ENCODE measurements around the gene VMP1. TPM values are rescaled to one million over a fixed set of nuclear protein-coding genes. Genes with fewer than 3 reads are reported as not detected.

Gene VMP1
- total and polyA plus RNA-seq, 4 donors, result 46.4 to 118 (median 71.6) TPM

DNA sequence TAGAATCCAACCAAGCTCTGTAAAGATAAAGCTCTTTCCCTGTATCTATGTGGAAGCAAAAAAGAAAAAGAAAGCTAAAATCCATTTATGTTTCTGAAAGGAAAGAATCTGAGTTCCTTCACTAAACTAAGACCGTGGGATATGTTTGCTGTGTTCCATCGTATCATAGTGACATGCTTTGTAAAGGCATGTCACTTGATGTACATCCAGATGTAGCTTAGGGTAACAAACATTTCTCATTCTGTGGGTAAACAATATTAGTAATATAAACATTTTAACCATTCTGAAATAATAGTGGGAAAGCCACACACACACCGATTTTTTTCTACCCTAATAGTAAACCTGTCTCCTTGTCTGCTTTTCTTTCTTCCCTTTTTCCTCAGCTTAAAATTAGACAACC is 107.2 kb downstream of the VMP1 start (continued):
- no peak for TF ChIP-seq ZBTB33 (IDR thresholded peaks at IDR 0.05)
- TF ChIP-seq ATF3 (IDR thresholded peaks at IDR 0.05), result no peak
- no peak for TF ChIP-seq JUND (IDR thresholded peaks at IDR 0.05)
- no peak for TF ChIP-seq NR2F2 (IDR thresholded peaks at IDR 0.05)
- no peak for TF ChIP-seq RAD21 (IDR thresholded peaks at IDR 0.05)

- TF ChIP-seq, protein P1, sequence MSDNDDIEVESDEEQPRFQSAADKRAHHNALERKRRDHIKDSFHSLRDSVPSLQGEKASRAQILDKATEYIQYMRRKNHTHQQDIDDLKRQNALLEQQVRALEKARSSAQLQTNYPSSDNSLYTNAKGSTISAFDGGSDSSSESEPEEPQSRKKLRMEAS (IDR thresholded peaks at IDR 0.05), result no peak
- peak; percentile 10 to 18 for TF ChIP-seq RXRA (IDR thresholded peaks at IDR 0.05)
- TF ChIP-seq FOXA1 (IDR thresholded peaks at IDR 0.05), result no peak
- no peak for TF ChIP-seq TAF1 (conservative IDR thresholded peaks at IDR 0.05)
- TF ChIP-seq GABPA (IDR thresholded peaks at IDR 0.05 in 1 of 2, conservative IDR thresholded peaks at IDR 0.05 in 1 of 2), result no peak
- TF ChIP-seq HNF4G (IDR thresholded peaks at IDR 0.05), result no peak
- TF ChIP-seq JUND (IDR thresholded peaks at IDR 0.05), result peak in 1 of 2 donors; percentile 16
- peak; percentile 59 for TF ChIP-seq ATF3 (IDR thresholded peaks at IDR 0.05)
- TF ChIP-seq NR2F2 (IDR thresholded peaks at IDR 0.05), result no peak
- no peak for TF ChIP-seq EGR1 (IDR thresholded peaks at IDR 0.05; ENCODE audit: low read depth in 2 of 2)
- TF ChIP-seq FOXA2 (IDR thresholded peaks at IDR 0.05), result no peak
- no peak for TF ChIP-seq ZBTB33 (IDR thresholded peaks at IDR 0.05)
- TF ChIP-seq YY1 (IDR thresholded peaks at IDR 0.05), result no peak
- TF ChIP-seq RAD21 (IDR thresholded peaks at IDR 0.05), result peak in 1 of 2 donors; percentile 6
- TF ChIP-seq HNF4A (conservative IDR thresholded peaks at IDR 0.05), result peak; percentile 34 to 52
- no peak for TF ChIP-seq CTCF (IDR thresholded peaks at IDR 0.05; ENCODE audit: low read depth, low read length, missing input control)
- no peak for TF ChIP-seq SP1 (IDR thresholded peaks at IDR 0.05)
- TF ChIP-seq, protein P2, sequence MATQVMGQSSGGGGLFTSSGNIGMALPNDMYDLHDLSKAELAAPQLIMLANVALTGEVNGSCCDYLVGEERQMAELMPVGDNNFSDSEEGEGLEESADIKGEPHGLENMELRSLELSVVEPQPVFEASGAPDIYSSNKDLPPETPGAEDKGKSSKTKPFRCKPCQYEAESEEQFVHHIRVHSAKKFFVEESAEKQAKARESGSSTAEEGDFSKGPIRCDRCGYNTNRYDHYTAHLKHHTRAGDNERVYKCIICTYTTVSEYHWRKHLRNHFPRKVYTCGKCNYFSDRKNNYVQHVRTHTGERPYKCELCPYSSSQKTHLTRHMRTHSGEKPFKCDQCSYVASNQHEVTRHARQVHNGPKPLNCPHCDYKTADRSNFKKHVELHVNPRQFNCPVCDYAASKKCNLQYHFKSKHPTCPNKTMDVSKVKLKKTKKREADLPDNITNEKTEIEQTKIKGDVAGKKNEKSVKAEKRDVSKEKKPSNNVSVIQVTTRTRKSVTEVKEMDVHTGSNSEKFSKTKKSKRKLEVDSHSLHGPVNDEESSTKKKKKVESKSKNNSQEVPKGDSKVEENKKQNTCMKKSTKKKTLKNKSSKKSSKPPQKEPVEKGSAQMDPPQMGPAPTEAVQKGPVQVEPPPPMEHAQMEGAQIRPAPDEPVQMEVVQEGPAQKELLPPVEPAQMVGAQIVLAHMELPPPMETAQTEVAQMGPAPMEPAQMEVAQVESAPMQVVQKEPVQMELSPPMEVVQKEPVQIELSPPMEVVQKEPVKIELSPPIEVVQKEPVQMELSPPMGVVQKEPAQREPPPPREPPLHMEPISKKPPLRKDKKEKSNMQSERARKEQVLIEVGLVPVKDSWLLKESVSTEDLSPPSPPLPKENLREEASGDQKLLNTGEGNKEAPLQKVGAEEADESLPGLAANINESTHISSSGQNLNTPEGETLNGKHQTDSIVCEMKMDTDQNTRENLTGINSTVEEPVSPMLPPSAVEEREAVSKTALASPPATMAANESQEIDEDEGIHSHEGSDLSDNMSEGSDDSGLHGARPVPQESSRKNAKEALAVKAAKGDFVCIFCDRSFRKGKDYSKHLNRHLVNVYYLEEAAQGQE (IDR thresholded peaks at IDR 0.05), result no peak
- Histone ChIP-seq H3K27ac (ENCODE audit: low read depth in 1 of 2, low read length in 2 of 2) (peak overlapping the region; percentile 1 to 17), H3K27me3 (ENCODE audit: control insufficient read depth in 4 of 4, insufficient read depth in 4 of 4, low read length in 3 of 4) (no peaks in the 10 kb centered on the region), H3K9me3 (ENCODE audit: control insufficient read depth in 4 of 4, low read length in 3 of 4) (no peaks in the 10 kb centered on the region), H3K4me1 (ENCODE audit: control insufficient read depth in 4 of 4, insufficient read depth in 4 of 4, low read length in 3 of 4) (peaks cover 0 to 5% (median 3%) of the 10 kb centered on the region in 4 donors), H3K9ac (ENCODE audit: low read depth in 1 of 2, low read length in 2 of 2) (no peak overlapping the region), H3K4me3 (ENCODE audit: low read depth in 1 of 3, low read length in 3 of 3) (no peak overlapping the region), H3K36me3 (ENCODE audit: control insufficient read depth in 4 of 4, insufficient read depth in 3 of 4, low read depth in 1 of 4, low read length in 3 of 4) (peaks cover 0 to 12% (median 7%) of the 10 kb centered on the region in 4 donors)
- WGBS, result 82% methylated on average over 1 of the region's 1 CpG
- DNase-seq (ENCODE audit: low spot score), result no peak
These were observed 108.5 kb downstream of the VMP1 start for GRCh38 chr17:59815965-59816364.

All from liver (tissue), 9 donors.